HuH-7 (cell line): ENCODE results near the gene ALK.
A peak's percentile ranks its signal among the peaks of the same experiment; 100 is the strongest.
"Not testable (repeated sequence)": the region's sequence is repeated elsewhere in the genome, so short reads cannot be mapped to it uniquely, and the experiment has no call there.

ENCODE experiments used
- DNase-seq: peaks from one replicate; pipeline ENCODE4 v3.0.0; 2011; ENCODE audit warnings: low spot score

The ALK gene

GRCh38 chr2:29273004-29273684 lies 648.2 kb downstream of the ALK start:
- no peak for DNase-seq

GRCh38 chr2:29272311-29272710 lies 649.1 kb downstream of the ALK start:
- no peak for DNase-seq

- no peak for DNase-seq
These were observed 650.7 kb downstream of the ALK start for GRCh38 chr2:29270701-29271121.

- no peak for DNase-seq
These were observed 651.6 kb downstream of the ALK start for GRCh38 chr2:29269765-29270109.

- DNase-seq, result no peak
These were observed 652.2 kb downstream of the ALK start for GRCh38 chr2:29269095-29269764.

GRCh38 chr2:29267720-29268119 lies 653.7 kb downstream of the ALK start:
- no peak for DNase-seq

GRCh38 chr2:29263886-29264285 lies 657.5 kb downstream of the ALK start:
- DNase-seq, result no peak

GRCh38 chr2:29262681-29263260 lies 658.6 kb downstream of the ALK start:
- DNase-seq, result no peak

- no peak for DNase-seq
These were observed 660.4 kb downstream of the ALK start for GRCh38 chr2:29261003-29261402.

- DNase-seq, result no peak
These were observed 661.1 kb downstream of the ALK start for GRCh38 chr2:29260142-29260772.

- no peak for DNase-seq
These were observed 662.2 kb downstream of the ALK start for GRCh38 chr2:29259221-29259620.

GRCh38 chr2:29255004-29255403 lies 666.4 kb downstream of the ALK start:
- DNase-seq, result no peak

GRCh38 chr2:29253495-29254275 lies 667.7 kb downstream of the ALK start:
- DNase-seq, result not testable (repeated sequence)

- DNase-seq, result no peak
These were observed 668.4 kb downstream of the ALK start for GRCh38 chr2:29253026-29253425.

GRCh38 chr2:29251406-29251805 lies 670.0 kb downstream of the ALK start:
- DNase-seq, result no peak

GRCh38 chr2:29250977-29251376 lies 670.4 kb downstream of the ALK start:
- DNase-seq, result no peak

- DNase-seq, result no peak
These were observed 671.6 kb downstream of the ALK start for GRCh38 chr2:29249666-29250253.

GRCh38 chr2:29247336-29247914 lies 674.0 kb downstream of the ALK start:
- DNase-seq, result no peak

- DNase-seq, result no peak
These were observed 674.7 kb downstream of the ALK start for GRCh38 chr2:29246383-29247300.

GRCh38 chr2:29245742-29246382 lies 675.5 kb downstream of the ALK start:
- DNase-seq, result peak; percentile 54
